Caco-2 (cell line): ENCODE measurements around the gene PKIG. TPM values are rescaled to one million over a fixed set of nuclear protein-coding genes. Genes with fewer than 3 reads are reported as not detected.
"Not testable (repeated sequence)": the region's sequence is repeated elsewhere in the genome, so short reads cannot be mapped to it uniquely, and the experiment has no call there.

Source experiments
- BruUV-seq: library from RNA; stranded (reverse); fragments of 400-500 nt; replicated peaks from 2 replicates; lab custom pipeline; 2021; lab: Mats Ljungman, UMichigan
- CTCF ChIA-PET: fragments of 300-600 bp; sonication (Branson Sonifier 250); formaldehyde crosslinking; loops from one replicate; lab custom pipeline; 2022; ENCODE audit warnings: antibody characterized with exemption; lab: Charles Lee
- POLR2A ChIA-PET: fragments of 300-600 bp; sonication (Branson Sonifier 250); formaldehyde crosslinking; loops from one replicate; lab custom pipeline; 2022; ENCODE audit warnings: antibody characterized with exemption; lab: Charles Lee
- DNase-seq, 2 experiments: peaks; one replicate each; pipeline versions ENCODE4 v3.0.0 to v3.0.0-alpha.2; 2020 to 2022
- H3K27me3 ChIP-seq: replicated peaks from 2 replicates; pipeline ENCODE4 v1.6.0; 2011; ENCODE audit warnings: low read length; ENCODE audit not compliant: control insufficient read depth, insufficient read depth
- H3K36me3 ChIP-seq: 2 replicates; pipeline ENCODE4 v1.5.1; 2011; ENCODE audit warnings: low read length; ENCODE audit not compliant: control insufficient read depth, insufficient read depth
- H3K4me1 ChIP-seq: fragments of 250-450 bp; sonication (Bioruptor Pico); 2 replicates; pipeline ENCODE4 v1.5.1; 2020; ENCODE audit warnings: mild to moderate bottlenecking
- H3K4me3 ChIP-seq: 2 replicates; pipeline ENCODE4 v1.5.1; 2011; ENCODE audit warnings: low read depth, mild to moderate bottlenecking, control low read depth, low read length
- H3K9me3 ChIP-seq: fragments of 250-450 bp; sonication (Bioruptor Pico); 2 replicates; pipeline ENCODE4 v1.5.1; 2020; ENCODE audit warnings: mild to moderate bottlenecking, moderate library complexity
- H3K27ac Mint-ChIP-seq: one replicate; pipeline ENCODE4 v1.8.0; 2022; ENCODE audit warnings: mixed read lengths; ENCODE audit not compliant: unreplicated experiment
- H3K27me3 Mint-ChIP-seq: one replicate; pipeline ENCODE4 v1.8.0; 2022; ENCODE audit warnings: mixed read lengths; ENCODE audit not compliant: insufficient read depth, unreplicated experiment
- H3K36me3 Mint-ChIP-seq: one replicate; pipeline ENCODE4 v1.8.0; 2022; ENCODE audit warnings: mild to moderate bottlenecking, mixed read lengths; ENCODE audit not compliant: insufficient read depth, unreplicated experiment
- H3K4me1 Mint-ChIP-seq: one replicate; pipeline ENCODE4 v1.8.0; 2022; ENCODE audit warnings: low read depth, mixed read lengths; ENCODE audit not compliant: unreplicated experiment
- H3K4me3 Mint-ChIP-seq: one replicate; pipeline ENCODE4 v1.8.0; 2022; ENCODE audit warnings: mild to moderate bottlenecking, moderate library complexity, mixed read lengths; ENCODE audit not compliant: unreplicated experiment
- H3K9me3 Mint-ChIP-seq: one replicate; pipeline ENCODE4 v1.8.0; 2022; ENCODE audit warnings: mixed read lengths; ENCODE audit not compliant: unreplicated experiment
- intact Hi-C: fragments of 100-400 bp; cut with micrococcal nuclease; formaldehyde crosslinking; loops from one replicate; pipeline ENCODE4 v1.10.0; 2022; ENCODE audit not compliant: unreplicated experiment
- total RNA-seq: library from RNA; stranded (reverse); gene quantifications from 2 replicates; pipeline ENCODE4 v1.2.3, GENCODE V29; 2022
- TF ChIP-seq, protein P1 (sequence below), 2 experiments: fragments of 200-600 bp in 1 of 2; IDR thresholded peaks; 1 replicate in 1 of 2; 2 replicates in 1 of 2; pipeline versions ENCODE4 v1.5.1 to v1.8.0; 2011 to 2022; ENCODE audit warnings: antibody characterized with exemption in 1 of 2, control low read depth in 1 of 2, inconsistent platforms in 1 of 2, low read depth in 1 of 2, low read length in 1 of 2, mild to moderate bottlenecking in 1 of 2, moderate library complexity in 1 of 2; ENCODE audit not compliant: insufficient read depth in 1 of 2, severe bottlenecking in 1 of 2, unreplicated experiment in 1 of 2

The PKIG gene
- total RNA-seq, 1 experiment from 2014 or later: 25.9 TPM

DNA sequence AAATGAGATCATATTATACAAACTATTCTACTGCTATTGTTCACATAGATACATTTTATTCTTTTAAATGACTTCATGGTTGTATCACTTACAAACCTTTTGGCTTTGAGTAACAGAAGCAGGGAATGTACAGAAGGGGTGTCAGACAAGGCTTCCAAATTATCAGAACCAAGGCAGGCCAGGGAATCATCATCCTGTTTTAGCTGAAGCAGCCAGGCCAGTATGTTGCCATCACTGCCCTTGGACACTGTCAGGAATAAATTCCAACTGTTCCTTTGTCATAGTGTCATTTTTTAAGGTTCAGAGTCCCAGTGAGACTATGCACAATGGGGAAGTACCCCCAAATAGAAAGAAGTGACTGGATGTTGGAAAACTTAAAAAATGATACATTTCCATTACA is 23.1 kb upstream of the PKIG start:
- no peak overlapping the region for H3K4me3 Mint-ChIP-seq
- H3K27me3 ChIP-seq: no peaks in the 10 kb centered on the region
- H3K4me1 Mint-ChIP-seq: peaks cover 11% of the 10 kb centered on the region
- no peaks in the 10 kb centered on the region for H3K36me3 Mint-ChIP-seq
- H3K36me3 ChIP-seq: no peaks in the 10 kb centered on the region
- TF ChIP-seq, protein P1, sequence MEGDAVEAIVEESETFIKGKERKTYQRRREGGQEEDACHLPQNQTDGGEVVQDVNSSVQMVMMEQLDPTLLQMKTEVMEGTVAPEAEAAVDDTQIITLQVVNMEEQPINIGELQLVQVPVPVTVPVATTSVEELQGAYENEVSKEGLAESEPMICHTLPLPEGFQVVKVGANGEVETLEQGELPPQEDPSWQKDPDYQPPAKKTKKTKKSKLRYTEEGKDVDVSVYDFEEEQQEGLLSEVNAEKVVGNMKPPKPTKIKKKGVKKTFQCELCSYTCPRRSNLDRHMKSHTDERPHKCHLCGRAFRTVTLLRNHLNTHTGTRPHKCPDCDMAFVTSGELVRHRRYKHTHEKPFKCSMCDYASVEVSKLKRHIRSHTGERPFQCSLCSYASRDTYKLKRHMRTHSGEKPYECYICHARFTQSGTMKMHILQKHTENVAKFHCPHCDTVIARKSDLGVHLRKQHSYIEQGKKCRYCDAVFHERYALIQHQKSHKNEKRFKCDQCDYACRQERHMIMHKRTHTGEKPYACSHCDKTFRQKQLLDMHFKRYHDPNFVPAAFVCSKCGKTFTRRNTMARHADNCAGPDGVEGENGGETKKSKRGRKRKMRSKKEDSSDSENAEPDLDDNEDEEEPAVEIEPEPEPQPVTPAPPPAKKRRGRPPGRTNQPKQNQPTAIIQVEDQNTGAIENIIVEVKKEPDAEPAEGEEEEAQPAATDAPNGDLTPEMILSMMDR (IDR thresholded peaks at IDR 0.05; ENCODE audit: insufficient read depth in 1 of 2, low read depth in 1 of 2, low read length in 1 of 2, severe bottlenecking in 1 of 2, unreplicated experiment in 1 of 2): no peak
- CTCF ChIA-PET: interaction anchor here (1.2 kb wide), 1 partner anchor 56 kb away, joined by 3 read pairs; no protein-coding TSS in a partner anchor
- peaks cover 6% of the 10 kb centered on the region for H3K4me1 ChIP-seq
- no peak for DNase-seq
- no peaks in the 10 kb centered on the region for H3K9me3 ChIP-seq
- no TSS peak for BruUV-seq
- POLR2A ChIA-PET: interaction anchor here (0.7 kb wide), 1 partner anchor 83 kb away, joined by 3 read pairs; no protein-coding TSS in a partner anchor
- no peaks in the 10 kb centered on the region for H3K27me3 Mint-ChIP-seq
- H3K4me3 ChIP-seq: no peak overlapping the region
- intact Hi-C loops: no loop called here
- no peaks in the 10 kb centered on the region for H3K9me3 Mint-ChIP-seq
- H3K27ac Mint-ChIP-seq: no peak overlapping the region

DNA sequence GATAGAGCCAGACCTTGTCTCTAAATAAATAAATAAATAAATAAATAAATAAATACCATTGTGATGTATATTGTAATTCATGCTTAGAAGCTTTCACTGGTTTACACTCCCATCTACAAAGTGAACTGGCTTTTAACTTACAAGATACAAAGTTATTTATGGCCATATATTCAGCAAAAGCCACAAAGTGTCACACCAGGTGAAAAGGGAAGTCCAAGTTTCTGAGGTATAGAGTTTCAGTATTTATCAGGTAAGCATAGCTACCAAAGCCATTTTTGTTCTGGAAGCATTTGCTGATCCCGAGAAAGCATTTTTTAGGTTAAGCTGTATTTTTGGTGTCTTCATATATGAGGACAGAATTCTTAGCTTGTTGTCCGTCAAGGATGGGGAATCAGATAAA is 22.1 kb upstream of the PKIG start:
- intact Hi-C loops: no loop called here
- Mint-ChIP-seq H3K4me3 (no peak overlapping the region), H3K27me3 (no peaks in the 10 kb centered on the region), H3K9me3 (no peaks in the 10 kb centered on the region), H3K36me3 (no peaks in the 10 kb centered on the region), H3K27ac (no peak overlapping the region), H3K4me1 (peaks cover 11% of the 10 kb centered on the region)
- no peaks in the 10 kb centered on the region for H3K9me3 ChIP-seq
- DNase-seq: no peak
- H3K4me3 ChIP-seq: no peak overlapping the region
- no TSS peak for BruUV-seq
- ChIA-PET POLR2A (no interaction called here), CTCF (interaction anchor here (0.6 kb wide), 1 partner anchor 189 kb away, joined by 3 read pairs; no protein-coding TSS in a partner anchor)
- no peaks in the 10 kb centered on the region for H3K36me3 ChIP-seq
- H3K4me1 ChIP-seq: peaks cover 3% of the 10 kb centered on the region
- no peaks in the 10 kb centered on the region for H3K27me3 ChIP-seq
- TF ChIP-seq, protein P1 (IDR thresholded peaks at IDR 0.05; ENCODE audit: insufficient read depth in 1 of 2, low read depth in 1 of 2, low read length in 1 of 2, severe bottlenecking in 1 of 2, unreplicated experiment in 1 of 2): no peak

DNA sequence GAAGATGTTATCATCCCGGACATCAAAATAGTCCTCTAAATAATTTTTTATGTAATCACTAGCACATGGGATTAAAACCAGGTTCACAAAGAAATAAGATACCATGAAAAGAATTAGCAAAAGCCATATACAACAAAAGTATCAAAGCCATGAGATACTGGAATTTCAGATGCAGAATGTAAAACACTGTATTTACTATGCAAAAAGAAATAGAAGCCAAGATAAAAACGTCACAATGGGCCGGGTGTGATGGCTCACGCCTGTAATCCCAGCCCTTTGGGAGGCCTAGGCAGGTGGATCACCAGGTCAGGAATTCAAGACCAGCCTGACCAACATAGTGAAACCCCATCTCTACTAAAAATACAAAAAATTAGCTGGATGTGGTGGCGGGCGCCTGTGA is 21.6 kb upstream of the PKIG start:
- H3K4me1 Mint-ChIP-seq: peaks cover 11% of the 10 kb centered on the region
- CTCF ChIA-PET, POLR2A ChIA-PET, intact Hi-C loops, H3K9me3 ChIP-seq, H3K4me3 ChIP-seq, H3K36me3 ChIP-seq, H3K9me3 Mint-ChIP-seq, H3K27ac Mint-ChIP-seq, H3K27me3 ChIP-seq, BruUV-seq, H3K36me3 Mint-ChIP-seq, H3K4me1 ChIP-seq, H3K27me3 Mint-ChIP-seq, H3K4me3 Mint-ChIP-seq, DNase-seq: not testable (repeated sequence)
